Measurements from ENCODE around the gene GFPT1. TPM values are rescaled to one million over a fixed set of nuclear protein-coding genes. Genes with fewer than 3 reads are reported as not detected.
A peak's percentile ranks its signal among the peaks of the same experiment; 100 is the strongest.

GFPT1 gene
- total and polyA plus RNA-seq, 4 donors = 15.9 to 72.6 (median 30.5) TPM

DNA sequence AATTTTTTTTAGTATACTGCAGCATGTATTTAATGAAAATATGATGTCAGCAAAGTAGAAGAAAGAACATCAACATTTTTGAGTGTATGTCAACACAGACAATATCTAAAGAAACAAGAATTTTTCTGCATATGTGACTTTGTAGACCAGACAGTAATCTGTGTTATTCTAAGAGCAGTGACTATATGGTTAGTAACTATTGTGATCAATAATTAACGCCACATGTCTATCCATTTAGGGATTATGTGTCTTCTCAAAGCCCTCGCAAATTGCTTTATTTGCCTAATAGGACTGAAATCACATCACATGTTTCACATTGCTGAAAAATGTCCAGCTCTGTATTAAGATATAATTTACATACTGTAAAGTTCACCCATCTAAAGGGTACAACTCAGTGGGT, 107.8 kb downstream of the GFPT1 start:
- no peak for TF ChIP-seq CTCF (IDR thresholded peaks at IDR 0.05; ENCODE audit: control extremely low read depth, extremely low read depth)
- no peak overlapping the region for H3K27ac ChIP-seq (ENCODE audit: low read depth in 1 of 2, low read length in 1 of 2)
- no peak overlapping the region for H3K9ac ChIP-seq (ENCODE audit: insufficient read depth in 1 of 2, low read length in 2 of 2)
- ATAC-seq (ENCODE audit: insufficient read depth, low FRiP score) (no peak), DNase-seq (no peak)
- H3K27me3 ChIP-seq (ENCODE audit: control insufficient read depth in 3 of 3, insufficient read depth in 3 of 3, low read length in 2 of 3) = no peaks in the 10 kb centered on the region
- H3K36me3 ChIP-seq (ENCODE audit: control insufficient read depth in 4 of 4, insufficient read depth in 4 of 4, low read length in 4 of 4) = no peaks in the 10 kb centered on the region
- H3K4me3 ChIP-seq = no peak overlapping the region
- H3K4me1 ChIP-seq (ENCODE audit: control insufficient read depth in 5 of 5, insufficient read depth in 5 of 5, low read length in 5 of 5) = peaks cover 0 to 4% (median 0%) of the 10 kb centered on the region in 5 donors
- no peaks in the 10 kb centered on the region for H3K9me3 ChIP-seq (ENCODE audit: control insufficient read depth in 4 of 4, insufficient read depth in 3 of 4, low read length in 3 of 4)
- 97 to 99% methylated on average over 2 of the region's 2 CpGs for WGBS, 2 donors

- 38 to 48% methylated on average over 5 of the region's 5 CpGs for WGBS, 2 donors
- H3K9ac ChIP-seq (ENCODE audit: insufficient read depth in 1 of 2, low read length in 2 of 2) = no peak overlapping the region
- no peaks in the 10 kb centered on the region for H3K9me3 ChIP-seq (ENCODE audit: control insufficient read depth in 4 of 4, insufficient read depth in 3 of 4, low read length in 3 of 4)
- peaks cover 0 to 4% (median 0%) of the 10 kb centered on the region in 5 donors for H3K4me1 ChIP-seq (ENCODE audit: control insufficient read depth in 5 of 5, insufficient read depth in 5 of 5, low read length in 5 of 5)
- H3K4me3 ChIP-seq = no peak overlapping the region
- H3K27me3 ChIP-seq (ENCODE audit: control insufficient read depth in 3 of 3, insufficient read depth in 3 of 3, low read length in 2 of 3) = no peaks in the 10 kb centered on the region
- H3K36me3 ChIP-seq (ENCODE audit: control insufficient read depth in 4 of 4, insufficient read depth in 4 of 4, low read length in 4 of 4) = no peaks in the 10 kb centered on the region
- DNase-seq (peak; percentile 73 to 83 (median 80)), ATAC-seq (ENCODE audit: insufficient read depth, low FRiP score) (no peak)
- no peak for TF ChIP-seq CTCF (IDR thresholded peaks at IDR 0.05; ENCODE audit: control extremely low read depth, extremely low read depth)
- H3K27ac ChIP-seq (ENCODE audit: low read depth in 1 of 2, low read length in 1 of 2) = no peak overlapping the region
Measured at GRCh38 chr2:69278366-69278765, 108.7 kb downstream of the GFPT1 start.

GRCh38 chr2:69275490-69275889, 111.5 kb downstream of the GFPT1 start:
- 96 to 97% methylated on average over 1 of the region's 1 CpG for WGBS, 2 donors
- no peaks in the 10 kb centered on the region for H3K27me3 ChIP-seq (ENCODE audit: control insufficient read depth in 3 of 3, insufficient read depth in 3 of 3, low read length in 2 of 3)
- no peak for TF ChIP-seq CTCF (IDR thresholded peaks at IDR 0.05; ENCODE audit: control extremely low read depth, extremely low read depth)
- H3K36me3 ChIP-seq (ENCODE audit: control insufficient read depth in 4 of 4, insufficient read depth in 4 of 4, low read length in 4 of 4) = no peaks in the 10 kb centered on the region
- H3K4me1 ChIP-seq (ENCODE audit: control insufficient read depth in 5 of 5, insufficient read depth in 5 of 5, low read length in 5 of 5) = peaks cover 0 to 4% (median 0%) of the 10 kb centered on the region in 5 donors
- H3K4me3 ChIP-seq = no peak overlapping the region
- H3K27ac ChIP-seq (ENCODE audit: low read depth in 1 of 2, low read length in 1 of 2) = no peak overlapping the region
- H3K9me3 ChIP-seq (ENCODE audit: control insufficient read depth in 4 of 4, insufficient read depth in 3 of 4, low read length in 3 of 4) = no peaks in the 10 kb centered on the region
- no peak overlapping the region for H3K9ac ChIP-seq (ENCODE audit: insufficient read depth in 1 of 2, low read length in 2 of 2)
- DNase-seq (no peak), ATAC-seq (ENCODE audit: insufficient read depth, low FRiP score) (no peak)

- DNase-seq = peak in 2 of 3 donors; percentile 46 to 50
- Histone ChIP-seq H3K36me3 (ENCODE audit: control insufficient read depth in 4 of 4, insufficient read depth in 4 of 4, low read length in 4 of 4) (no peaks in the 10 kb centered on the region), H3K4me1 (ENCODE audit: control insufficient read depth in 5 of 5, insufficient read depth in 5 of 5, low read length in 5 of 5) (no peaks in the 10 kb centered on the region), H3K9me3 (ENCODE audit: control insufficient read depth in 4 of 4, insufficient read depth in 3 of 4, low read length in 3 of 4) (no peaks in the 10 kb centered on the region), H3K9ac (ENCODE audit: insufficient read depth in 1 of 2, low read length in 2 of 2) (no peak overlapping the region), H3K27ac (ENCODE audit: low read depth in 1 of 2, low read length in 1 of 2) (no peak overlapping the region), H3K27me3 (ENCODE audit: control insufficient read depth in 3 of 3, insufficient read depth in 3 of 3, low read length in 2 of 3) (no peaks in the 10 kb centered on the region), H3K4me3 (no peak overlapping the region)
- TF ChIP-seq CTCF (IDR thresholded peaks at IDR 0.05; ENCODE audit: control extremely low read depth, extremely low read depth) = no peak
- ATAC-seq (ENCODE audit: insufficient read depth, low FRiP score) = peak; percentile 41
- 58 to 63% methylated on average over 9 of the region's 9 CpGs for WGBS, 2 donors
Measured at GRCh38 chr2:69272803-69273471, 114.1 kb downstream of the GFPT1 start.

All from lung (tissue), 12 donors.